HG02610 (cell line): Measurements from ENCODE around the gene KL.
A peak's percentile ranks its signal among the peaks of the same experiment; 100 is the strongest.

Experiments used
- ATAC-seq: cut with Tn5 transposase; IDR thresholded peaks from one replicate; pipeline ENCODE4 v1.9.1; 2021; ENCODE audit warnings: mild to moderate bottlenecking, moderate library complexity; ENCODE audit not compliant: unreplicated experiment

KL gene

DNA sequence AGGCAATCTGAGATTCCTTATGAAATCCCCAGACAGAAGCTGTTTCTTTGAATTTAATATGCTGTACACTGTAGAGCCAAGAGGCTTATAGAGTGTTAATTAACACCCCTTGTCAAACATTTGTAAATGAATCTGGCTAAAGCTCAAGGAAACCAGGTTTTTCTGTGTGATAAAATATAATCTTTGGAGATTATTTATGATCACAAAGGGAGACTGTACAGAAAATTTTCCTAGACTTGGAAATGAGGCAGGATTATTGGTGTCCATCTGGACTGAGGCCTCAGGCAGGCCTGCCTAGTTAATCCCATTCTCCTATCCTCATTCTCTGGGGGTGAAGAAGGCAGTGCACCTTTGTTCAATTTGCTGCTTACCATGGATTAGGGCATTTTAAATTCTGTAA, 17.8 kb downstream of the KL start:
- no peak for ATAC-seq

DNA sequence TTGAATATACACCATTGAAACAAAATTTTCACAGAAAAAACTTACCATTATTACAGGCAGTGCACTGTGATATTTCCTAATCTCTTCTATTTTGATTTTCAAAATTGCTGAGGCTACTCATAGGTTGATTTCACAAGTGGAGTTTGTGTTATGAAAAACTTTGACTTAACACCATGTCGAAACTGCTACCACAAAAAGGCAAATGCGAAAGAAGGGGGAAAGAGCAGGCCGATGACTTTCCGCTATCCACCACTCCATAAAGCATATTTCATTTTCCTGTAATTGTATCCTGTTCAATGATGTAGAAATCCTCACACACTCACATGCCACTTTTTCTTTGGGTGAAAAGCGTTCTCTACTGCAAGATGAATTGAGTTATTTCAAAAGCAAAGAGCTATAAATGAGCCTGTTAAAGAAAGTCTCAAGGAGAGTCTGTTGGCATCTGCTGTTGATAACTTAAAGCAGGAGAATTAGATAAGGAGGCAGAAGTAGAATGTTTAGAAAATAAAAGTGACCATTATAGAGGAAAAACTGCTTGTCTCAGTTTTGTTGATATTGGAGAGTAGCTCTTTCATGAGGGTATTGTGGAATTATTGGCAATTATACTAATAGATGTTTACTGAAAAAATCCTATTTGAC, 18.8 kb downstream of the KL start:
- no peak for ATAC-seq

DNA sequence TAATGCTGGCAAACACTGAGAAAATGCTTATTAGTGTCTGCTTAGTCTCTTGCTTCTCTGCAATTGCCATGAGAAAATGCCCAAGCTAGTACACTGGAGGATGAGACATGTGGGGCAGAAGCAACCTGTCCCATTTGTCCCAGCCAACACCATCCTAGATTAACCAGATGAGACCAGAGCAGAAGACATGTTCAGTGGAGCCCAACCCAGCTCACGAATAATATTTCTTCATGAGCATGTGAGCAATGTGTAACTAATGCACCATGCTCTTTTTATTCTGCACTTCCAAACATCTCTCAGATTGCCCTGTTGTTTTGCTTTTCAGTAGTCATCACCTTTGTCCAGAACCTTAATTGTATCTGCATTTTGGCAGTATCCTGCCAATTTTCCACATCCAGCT, 21.4 kb downstream of the KL start:
- ATAC-seq, result no peak

DNA sequence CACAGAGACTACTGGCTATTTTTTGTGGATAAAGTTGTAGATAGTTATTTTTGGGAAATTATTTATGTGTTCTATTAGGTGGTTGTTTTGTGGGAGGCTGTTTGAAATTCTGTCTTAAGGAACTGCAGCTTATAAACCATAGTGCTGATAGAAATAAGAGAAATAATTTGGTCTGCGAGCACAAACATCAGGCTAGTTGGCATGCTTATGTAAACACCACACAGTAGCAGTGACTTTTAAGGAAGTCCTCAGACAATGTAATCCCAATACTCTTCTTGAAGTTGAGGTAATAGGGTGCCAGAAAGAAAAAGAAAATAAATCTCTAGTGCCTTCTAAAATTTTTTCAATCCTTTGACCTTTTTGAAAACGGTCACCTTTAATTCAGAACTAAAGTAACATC, 23.9 kb downstream of the KL start:
- no peak for ATAC-seq

DNA sequence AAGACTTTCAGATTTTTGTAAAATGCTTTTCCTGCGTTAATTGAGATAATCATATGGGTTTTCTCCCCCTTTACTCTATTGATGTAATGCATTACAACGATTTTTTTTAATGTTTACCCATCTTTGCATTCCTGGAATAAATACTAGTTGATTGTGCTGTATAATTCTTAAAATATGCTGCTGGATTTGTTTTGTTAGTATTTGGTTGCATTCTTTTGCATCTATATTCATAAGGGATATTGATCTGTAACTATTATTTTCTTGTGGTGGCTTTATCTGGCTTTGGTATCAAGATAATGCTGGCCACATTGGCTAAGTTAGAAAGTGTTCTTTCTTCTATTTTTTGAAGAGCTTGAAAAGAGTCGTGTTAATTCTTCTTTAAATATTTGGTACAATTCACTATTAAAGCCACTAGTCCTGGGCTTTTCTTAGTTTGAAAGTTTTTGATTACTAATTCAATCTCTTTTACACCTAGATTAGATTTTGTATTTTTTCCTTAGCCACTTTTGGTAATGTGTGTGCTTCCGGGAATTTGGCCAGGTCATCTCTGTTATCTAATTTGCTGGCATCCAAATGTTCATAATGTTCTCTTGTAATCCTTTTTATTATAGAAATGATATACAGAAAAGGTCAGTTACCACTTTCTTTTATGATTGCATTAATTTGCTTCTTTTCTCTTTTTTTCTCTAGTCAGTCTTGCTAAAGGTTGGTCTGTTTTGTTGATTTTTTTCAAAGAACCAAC, 29.8 kb downstream of the KL start:
- ATAC-seq, result no peak

DNA sequence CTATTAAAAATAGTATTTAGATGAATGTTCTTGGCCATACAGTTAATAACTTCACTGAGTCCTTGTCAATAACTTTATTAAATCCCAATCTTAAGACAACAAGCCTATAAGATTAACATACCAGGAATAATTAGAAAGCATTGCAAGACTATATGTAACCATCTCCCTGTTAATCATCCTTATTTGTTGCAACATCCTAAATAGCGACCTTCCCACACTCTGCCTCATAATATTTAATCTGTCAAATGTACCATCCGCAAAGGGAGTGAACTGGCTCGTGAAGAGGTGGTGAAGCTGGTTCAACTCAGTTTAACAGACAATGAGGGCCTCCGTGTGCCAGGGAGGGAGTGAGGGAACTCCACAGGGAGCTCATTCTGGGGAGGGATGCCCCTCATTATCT, 33.9 kb downstream of the KL start:
- ATAC-seq, result no peak

DNA sequence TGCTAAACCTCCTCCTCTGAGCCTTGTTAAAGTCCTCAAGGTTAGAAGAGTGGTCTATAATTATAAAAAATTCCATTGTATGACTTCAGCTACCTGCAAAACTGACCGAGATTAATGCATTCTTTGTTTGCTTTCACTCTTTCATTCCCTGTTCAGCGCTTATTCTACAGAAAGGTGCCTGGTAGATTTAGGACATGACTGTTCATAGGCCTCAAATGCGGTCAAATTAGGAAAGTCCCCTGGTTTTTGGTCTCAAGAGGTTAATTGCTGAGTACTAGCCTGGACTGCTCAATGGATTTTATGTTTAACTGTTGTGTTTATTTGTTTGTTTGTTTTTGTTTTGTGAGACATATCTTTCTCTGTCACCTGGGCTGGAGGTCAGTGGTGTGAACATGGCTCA, 35.4 kb downstream of the KL start:
- ATAC-seq, result peak; percentile 70

DNA sequence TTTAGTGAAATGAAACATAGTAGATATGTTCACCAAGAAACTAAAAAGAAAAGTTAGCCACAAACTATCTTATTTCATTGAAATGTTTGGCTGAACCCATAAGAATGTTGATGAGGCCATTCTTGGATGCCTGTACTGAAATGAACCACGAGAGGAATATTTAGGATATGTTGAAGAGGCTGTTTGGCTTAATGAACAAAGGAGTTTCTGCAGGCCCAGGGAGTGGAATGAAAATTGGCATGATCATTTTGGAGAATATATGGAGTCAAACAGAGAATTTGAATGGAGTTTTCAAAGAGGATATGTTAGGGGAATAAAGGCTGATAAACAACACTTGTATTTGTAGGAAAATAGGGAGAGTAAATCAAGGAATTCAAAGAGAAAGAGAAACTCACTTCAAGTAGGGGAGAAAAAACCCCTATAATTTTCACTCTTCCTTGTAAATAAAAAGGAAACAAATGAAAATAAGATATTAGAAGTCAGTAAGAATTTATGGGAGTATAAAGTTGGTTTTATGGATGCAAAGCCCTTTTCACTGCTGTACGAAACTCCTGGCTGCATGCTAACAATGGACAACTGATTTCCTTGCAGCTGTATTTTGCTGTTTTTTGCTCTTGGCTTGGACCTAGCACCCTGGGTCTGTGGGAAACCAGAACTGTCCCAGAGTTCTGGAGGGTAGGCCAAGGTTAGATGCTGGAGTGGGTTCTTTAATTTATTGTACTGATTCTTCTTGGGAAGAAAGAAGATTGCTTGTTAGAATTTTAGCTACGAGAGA, 36.5 kb downstream of the KL start:
- no peak for ATAC-seq

DNA sequence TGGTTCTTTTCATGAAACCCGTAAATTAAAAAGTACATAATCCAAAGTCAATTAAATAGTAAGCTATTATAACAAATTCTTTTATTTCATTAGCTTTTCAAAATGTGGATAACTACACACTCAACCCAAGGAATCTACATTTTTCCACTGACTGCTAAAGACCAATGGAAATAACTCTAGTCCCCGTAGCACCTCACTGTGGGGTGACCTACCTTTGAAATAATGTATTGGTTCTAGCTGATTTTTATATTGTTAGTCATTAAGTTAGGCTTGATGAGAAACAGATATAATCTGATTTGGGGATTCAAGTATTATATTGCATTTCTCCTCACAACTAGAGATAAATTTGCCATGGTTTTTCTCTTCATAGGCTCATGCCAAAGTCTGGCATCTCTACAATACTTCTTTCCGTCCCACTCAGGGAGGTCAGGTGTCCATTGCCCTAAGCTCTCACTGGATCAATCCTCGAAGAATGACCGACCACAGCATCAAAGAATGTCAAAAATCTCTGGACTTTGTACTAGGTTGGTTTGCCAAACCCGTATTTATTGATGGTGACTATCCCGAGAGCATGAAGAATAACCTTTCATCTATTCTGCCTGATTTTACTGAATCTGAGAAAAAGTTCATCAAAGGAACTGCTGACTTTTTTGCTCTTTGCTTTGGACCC, 37.3 kb downstream of the KL start:
- no peak for ATAC-seq

DNA sequence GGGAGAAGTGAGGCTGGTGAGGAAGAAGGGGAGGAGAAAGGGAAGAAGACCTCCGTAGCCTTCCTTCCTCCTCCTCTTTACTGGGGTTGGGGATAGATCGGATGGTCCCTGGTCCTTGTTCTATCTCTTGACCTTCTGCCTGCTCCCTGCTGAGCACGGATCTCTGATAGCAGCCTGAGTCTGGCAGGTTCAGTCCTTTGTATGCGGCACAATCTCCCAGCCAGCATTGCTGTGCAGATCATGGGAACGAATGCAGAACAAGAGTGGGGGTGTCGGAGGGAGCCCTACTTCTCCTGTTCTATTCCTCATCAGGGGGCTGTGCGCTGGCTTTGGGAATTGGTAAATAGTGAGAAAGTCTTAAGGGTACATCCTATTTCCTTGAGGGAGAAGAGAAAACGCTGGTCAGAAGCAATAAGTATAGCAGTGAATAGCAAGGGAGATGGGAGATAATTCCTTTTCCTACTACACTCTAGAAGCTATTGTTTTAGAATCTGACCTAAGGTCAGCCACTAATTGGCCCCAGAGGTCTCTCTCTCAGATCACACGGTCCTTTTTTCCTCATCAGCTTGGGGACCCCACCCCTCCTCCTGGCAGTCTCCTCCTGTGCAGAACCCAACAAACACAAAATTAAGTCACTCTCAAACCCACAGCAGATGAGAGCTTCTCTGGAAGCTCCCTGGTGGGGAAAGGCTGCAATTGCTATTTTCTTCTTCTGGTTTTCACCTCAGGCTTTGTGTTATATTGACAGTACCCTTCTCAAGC, 41.0 kb downstream of the KL start:
- peak; percentile 58 for ATAC-seq

DNA sequence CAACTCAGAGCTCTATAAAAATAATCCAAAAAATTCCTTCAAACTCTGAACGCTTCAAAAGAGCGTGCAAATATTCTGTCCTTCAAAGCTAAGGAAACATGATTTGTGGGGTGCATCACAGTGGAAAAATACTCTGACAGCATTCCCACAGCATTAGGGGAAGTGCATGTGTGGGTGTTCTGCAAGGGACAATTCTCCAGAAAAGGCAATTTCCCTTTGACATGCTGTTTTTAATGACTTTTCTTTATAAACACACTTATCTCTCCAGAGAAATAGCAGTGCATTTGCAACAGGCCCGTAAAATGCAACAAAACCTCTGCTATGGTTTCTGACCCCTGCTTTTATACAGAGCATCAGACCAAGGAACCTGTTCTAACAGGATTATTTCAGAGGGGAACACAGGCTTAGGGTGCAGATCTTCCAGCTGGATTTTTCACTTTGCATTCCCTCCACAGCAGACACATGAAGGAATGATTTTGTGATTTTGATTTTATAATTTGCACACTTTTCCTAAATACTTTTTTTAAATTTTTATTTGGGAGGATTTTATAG, 42.6 kb downstream of the KL start:
- no peak for ATAC-seq

DNA sequence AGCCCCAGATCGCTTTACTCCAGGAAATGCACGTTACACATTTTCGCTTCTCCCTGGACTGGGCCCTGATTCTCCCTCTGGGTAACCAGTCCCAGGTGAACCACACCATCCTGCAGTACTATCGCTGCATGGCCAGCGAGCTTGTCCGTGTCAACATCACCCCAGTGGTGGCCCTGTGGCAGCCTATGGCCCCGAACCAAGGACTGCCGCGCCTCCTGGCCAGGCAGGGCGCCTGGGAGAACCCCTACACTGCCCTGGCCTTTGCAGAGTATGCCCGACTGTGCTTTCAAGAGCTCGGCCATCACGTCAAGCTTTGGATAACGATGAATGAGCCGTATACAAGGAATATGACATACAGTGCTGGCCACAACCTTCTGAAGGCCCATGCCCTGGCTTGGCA, 44.6 kb downstream of the KL start:
- ATAC-seq, result no peak

DNA sequence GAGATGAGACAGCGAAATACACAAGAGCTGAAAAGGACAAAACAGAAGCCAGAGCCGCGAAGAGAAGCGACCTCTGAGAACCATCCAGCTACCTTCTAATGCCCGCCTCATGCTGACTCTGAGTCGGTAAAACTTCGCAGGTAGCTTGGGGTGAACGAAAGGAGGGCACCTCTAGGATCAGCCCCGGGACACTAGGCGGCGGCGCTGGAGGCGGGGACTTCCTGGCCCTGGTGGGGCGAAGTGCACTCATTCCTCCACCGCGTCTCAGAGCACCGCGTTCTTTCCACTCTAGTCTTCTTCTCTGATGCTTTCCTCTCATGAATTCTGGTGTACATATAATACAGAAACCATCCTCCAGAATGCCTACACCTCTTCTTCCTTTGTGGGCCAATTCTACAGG, 50.1 kb downstream of the KL start:
- ATAC-seq, result no peak

DNA sequence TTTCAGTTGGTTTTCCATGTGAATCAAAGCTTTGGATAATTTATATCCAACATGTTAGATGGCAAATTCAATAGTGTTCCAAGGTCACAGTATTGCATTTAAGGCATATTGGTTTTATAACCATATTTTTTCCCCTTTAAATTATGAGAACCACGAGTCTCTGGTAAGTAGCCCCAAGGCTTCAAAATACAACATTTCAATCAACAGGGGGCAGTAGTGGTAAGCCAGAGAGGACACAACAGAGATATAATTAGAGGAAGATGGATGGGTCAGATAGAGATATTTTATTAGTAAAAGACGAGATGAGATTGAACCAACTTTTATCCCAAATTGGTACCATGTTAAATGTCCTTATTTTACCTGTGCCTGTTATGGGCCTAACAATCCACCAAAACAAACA, 53.1 kb downstream of the KL start:
- ATAC-seq, result no peak

DNA sequence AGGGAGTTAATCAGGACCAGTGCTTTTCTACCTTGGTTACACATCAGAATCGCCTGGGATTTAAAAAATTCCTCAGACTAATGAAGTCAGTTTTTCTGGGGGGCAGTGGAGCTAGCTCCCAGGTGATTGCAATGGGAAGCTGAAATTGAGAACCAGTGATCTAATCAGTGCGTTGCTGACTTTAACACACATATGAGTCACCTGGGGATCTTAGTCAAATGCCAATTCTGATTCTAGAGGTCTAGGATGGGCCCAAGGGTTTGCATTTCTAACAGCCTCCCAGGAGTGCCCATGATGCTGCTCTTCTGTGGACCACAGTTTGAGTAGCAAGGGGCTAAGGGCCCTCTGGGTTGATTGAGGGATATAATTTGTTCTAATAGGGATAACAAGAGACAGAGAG, 54.5 kb downstream of the KL start:
- ATAC-seq, result no peak

DNA sequence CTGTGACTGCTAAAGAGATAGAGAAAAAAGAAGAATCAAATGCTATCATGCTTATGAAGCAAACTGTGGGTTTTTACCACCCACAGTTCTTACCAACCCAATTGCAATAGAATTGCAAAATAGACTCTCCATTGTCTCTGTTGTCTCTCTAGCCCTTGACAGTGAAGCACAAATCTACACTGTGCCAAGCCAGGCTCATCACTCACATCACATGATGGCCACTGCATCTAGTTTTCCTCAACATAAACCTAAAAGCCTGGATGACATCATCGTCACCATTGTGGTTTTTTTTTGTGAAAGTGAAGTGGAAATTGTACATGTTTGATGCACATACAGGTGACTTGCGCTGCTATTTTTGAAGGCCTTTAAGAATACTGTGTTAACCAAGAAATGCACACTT, 56.1 kb downstream of the KL start:
- no peak for ATAC-seq

DNA sequence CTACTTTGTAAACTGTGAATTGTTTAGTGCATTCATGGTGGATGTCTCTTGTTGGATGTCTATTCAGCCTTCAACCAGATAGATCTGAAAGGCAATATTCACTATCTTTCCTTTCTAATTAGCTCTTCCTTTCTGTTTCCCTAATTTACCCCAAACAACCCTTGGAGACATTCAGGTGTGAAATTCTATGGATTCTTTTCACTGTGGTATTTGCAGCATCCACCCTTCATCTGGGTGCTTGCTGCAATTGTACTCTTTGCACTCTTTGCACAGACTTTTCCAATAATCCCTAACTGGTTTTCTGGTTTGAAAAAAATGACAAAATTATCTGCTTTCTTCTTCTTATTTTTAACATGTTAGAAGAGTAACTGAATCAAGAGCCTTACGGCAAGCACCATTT, 56.5 kb downstream of the KL start:
- ATAC-seq, result no peak

DNA sequence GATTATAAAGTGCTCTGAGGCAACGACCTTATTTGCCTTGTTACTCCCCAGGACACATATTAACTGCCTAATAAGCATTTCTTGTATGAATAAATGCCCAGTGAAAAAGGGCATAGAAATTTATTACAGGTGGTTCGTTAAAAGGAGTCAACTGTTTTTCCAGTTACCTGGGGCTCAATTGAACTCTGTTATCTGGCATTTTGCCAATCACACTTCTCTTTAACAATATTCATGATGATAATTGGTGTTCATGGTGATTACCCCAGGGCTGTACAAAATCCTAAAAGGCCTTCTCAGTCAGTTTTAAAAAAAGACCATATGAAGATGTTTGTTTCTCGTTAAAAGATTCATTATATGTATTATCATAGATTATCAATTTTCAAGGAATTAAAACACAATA, 57.1 kb downstream of the KL start:
- no peak for ATAC-seq

DNA sequence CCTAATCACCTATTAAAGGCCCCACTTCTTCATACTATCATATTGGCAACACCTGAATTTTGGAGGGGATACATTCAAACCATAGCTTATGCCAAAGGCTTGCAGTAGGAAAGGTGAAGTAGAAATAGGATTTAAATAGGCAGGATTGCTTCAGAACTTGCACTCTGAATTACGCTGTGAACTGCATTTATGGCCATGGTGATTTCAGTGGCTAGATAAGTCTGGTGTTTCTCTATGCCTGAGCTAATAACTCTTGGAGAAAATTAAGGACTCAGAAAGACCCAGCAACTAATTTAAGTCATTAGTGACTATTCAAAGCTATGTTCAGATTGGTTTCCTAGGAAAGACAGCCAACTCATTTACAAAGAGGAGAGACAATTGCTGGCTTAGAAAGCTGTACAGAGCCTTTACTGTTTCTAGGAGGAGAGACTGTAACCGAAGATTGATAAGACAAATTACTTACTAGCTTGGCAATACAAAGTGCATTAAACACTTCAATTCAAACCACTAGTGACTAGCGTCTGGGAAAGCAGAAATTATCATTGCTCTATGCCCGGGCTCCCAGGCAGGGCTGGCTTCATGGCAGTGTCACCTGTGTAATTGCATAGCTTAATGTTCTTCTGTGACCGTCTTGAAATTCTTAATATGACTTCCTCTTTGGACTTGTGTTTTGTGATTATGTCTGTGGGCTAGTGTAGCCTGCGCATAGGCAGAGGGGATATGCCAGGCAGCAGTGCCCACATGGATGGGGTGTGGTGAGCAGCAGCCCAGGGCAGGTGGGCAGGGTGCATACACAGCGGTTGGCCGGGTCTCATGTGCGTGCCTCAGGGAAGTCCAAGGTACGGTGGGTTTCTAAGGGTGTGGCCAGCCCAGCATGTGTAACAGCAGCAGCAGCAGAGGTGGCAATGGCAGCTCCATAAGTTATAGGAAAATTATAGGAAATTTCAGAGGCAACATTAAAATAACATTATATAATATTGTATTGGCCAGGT, 60.1 kb downstream of the KL start:
- ATAC-seq, result no peak
